HT1080 (cell line): ENCODE measurements around the gene DSTYK. TPM values are rescaled to one million over a fixed set of nuclear protein-coding genes. Genes with fewer than 3 reads are reported as not detected.
"Not testable (repeated sequence)": the region's sequence is repeated elsewhere in the genome, so short reads cannot be mapped to it uniquely, and the experiment has no call there.

ENCODE experiments used
- DNase-seq: peaks from one replicate; pipeline ENCODE4 v3.0.0-alpha.2; 2015; ENCODE audit warnings: low read depth
- total RNA-seq: library from RNA; depleted of rRNA; stranded (reverse); fragments of >200 nt; shearing (Covaris generic); gene quantifications from 2 replicates; pipeline ENCODE4 v1.2.3, GENCODE V29; 2014

DSTYK gene
- total RNA-seq, 1 experiment from 2014 or later, result 5.1 TPM

GRCh38 chr1:205172729-205173366 lies 38.7 kb downstream of the DSTYK start:
- peak; percentile 96 for DNase-seq

DNA sequence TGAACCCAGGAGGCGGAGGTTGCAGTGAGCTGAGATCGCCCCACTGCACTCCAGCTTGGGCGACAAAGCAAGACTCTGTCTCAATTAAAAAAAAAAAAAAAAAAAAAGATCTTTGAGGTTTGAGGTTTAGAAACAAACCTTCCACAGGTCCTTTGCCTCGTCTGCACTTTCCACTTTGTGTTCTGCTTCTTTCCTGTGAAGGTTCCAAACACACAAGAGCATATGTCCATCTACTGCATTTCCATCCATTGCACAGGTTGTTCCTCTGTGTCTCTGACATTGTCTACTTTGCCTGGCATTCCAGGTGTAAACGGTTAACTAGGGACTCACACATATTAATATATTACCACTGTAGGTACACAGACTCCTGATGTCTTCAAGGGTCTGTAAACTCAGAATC lies 40.1 kb downstream of the DSTYK start:
- DNase-seq, result no peak

DNA sequence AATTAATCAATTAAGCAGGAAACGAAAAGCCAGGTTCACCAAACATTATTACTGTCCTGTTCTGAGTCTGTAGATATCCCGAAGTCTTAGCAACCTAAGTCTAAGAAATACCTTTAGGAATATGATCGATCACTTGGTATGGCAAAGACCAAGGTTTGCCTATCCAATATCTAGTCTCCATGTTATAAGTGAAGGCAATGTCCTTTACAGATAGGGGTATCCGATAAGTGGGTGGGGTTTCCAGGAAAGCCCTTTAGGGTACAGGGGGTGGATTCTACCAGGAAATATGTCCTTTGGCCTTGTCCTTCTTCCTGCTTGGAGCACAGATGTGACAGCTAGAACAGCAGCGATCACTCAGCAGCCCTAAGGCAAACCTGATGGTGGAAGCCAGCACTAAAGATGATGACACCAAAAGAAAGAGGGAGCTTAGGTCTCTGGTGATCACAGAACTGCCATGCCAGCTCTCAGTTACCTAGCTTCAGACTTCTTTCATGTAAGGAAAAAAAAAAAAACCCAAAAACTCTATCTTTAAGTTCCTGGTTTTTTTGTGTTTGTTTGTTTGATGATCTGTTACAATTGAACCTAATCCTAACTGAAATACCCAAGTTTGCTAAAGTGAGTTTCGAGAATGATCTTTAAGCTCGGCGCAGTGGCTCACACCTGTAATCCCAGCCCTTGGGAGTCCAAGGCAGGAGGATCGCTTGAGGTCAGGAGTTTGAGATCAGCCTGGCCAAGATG lies 40.8 kb downstream of the DSTYK start:
- no peak for DNase-seq

DNA sequence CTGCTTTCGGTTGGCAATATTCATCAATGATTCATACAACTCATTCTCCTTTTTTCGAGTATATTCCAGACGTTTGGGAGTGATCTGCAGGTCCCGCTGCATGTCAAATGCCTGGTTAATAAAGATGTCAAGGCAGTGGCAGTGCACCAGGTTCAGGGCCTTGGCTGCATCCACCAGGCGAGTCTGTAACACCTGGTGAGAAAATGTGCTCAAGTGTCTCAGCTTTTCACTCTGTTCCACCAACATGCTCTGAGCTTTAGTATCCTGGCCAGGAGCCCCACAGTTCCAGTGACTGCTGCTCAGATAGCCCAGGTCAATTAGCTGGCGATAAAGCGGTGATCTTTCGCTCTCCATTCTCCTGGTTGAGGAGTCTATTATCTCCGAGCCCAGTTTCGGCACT lies 42.3 kb downstream of the DSTYK start:
- no peak for DNase-seq

- DNase-seq, result no peak
Measured at GRCh38 chr1:205168291-205168690, 43.2 kb downstream of the DSTYK start.

DNA sequence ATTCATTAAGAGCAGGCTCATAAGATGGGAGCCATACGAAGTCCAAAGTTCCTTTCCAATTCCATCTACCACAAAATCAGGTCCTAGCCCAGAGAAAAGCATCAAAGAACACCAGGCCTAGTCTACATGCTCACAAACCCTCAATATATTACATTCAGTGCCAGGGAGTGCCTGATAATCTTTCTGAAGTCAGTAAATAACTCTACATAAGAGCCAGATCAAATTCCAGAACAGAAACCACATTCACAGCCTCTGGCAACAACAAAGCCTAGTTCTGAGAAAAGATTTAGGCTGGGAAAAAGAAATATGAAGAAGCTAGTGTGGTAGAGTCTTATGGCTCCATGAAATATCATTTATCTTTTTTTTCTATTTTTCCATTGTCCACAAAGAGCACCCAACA lies 49.2 kb downstream of the DSTYK start:
- no peak for DNase-seq

DNA sequence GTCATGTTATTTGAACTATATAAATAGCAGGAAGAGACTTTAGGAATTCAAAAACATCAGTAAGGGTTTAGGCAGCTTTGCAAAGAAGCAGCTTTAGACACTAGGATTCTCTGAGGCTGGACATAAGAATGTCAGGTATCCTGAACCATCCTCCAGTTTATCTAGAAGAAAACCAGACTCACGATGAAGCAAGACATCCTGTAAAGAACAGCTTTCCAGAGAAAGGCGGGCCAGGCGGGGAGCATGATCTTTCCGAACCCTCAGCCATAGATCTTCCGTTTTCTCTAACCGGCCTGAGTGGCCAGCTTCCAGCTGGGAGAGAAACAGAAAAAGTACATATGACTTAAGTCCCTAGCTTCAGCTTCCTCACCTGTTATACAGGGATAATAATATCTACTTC lies 50.4 kb downstream of the DSTYK start:
- no peak for DNase-seq

DNA sequence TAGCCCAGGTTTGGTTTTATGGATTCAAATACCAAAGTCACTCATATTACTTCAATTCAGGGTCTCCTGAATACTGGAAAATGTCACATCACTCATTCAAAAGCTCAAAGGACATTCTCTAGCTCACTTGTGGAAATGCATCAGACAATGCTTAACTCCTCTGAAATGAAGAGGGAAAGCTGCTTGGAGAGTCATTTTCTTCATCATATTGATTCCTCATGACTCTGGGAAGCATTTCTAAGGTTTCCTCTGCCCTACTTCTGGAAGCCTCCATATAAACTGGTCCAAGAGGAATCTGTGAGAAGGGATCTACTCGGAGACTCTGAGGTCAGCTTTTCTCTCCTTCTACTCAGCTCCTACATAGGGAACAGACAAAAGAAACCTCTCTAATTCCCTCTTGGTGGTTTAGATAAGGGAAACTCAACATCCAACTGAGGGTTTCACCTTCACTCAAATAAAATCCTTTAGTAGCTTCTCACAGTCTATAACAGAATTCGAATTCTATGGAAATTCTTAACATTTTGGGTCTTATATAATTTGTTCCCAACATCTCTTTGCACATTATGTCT lies 53.4 kb downstream of the DSTYK start:
- no peak for DNase-seq

- DNase-seq, result not testable (repeated sequence)
Measured at GRCh38 chr1:205155665-205156377, 55.7 kb downstream of the DSTYK start.

- DNase-seq, result no peak
Measured at GRCh38 chr1:205152505-205152904, 59.0 kb downstream of the DSTYK start.

GRCh38 chr1:205150651-205151428 lies 60.7 kb downstream of the DSTYK start:
- DNase-seq, result no peak

DNA sequence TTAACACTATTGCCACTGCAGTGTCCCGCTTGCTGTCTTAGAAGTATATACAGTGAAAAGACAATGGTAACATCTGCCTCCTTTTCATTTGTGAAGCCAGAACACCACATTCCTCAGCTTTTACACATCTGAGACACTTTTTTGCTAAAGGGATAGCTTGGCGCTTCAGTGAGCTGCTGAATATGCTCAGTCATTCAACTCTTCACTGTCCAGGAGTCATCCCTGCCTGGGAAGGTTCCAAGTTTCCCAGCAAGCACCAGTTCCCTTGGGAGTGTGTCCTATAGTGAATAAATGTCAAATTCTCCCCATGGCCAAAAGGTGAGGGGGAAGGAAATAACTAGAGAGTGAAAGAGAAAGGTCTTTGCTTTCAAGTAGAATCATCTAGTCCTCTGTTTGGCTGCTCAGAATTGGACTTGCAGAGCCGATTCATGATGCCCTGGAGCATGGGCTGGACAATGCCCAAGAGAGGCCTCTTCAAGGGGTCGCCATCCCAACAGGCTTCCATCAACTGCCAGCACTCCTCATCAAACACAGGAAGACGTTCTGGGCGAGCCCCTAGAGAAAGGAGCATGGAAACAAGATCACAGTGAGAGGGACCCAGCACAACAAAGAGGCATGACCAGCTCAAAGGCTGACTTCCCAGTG lies 64.2 kb downstream of the DSTYK start:
- DNase-seq, result peak; percentile 29

DNA sequence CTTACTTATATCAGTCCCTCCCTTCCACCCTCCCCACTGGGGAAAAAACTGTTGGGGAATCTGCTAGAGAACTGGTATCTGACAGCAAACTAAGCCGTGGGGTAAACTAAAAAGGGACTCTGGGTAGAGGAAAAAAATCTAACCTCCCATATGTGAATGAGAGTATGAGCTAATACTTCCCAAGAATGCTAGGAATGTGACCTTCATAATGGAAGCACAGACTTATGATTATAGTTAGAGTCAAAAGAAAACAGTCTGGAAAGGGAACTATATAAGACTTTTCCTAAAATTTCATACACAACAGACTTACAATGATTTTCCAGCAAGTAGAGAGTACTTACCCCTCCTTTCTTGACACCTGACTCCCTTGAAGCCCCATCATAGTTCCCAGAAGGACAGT lies 66.8 kb downstream of the DSTYK start:
- DNase-seq, result peak; percentile 40

DNA sequence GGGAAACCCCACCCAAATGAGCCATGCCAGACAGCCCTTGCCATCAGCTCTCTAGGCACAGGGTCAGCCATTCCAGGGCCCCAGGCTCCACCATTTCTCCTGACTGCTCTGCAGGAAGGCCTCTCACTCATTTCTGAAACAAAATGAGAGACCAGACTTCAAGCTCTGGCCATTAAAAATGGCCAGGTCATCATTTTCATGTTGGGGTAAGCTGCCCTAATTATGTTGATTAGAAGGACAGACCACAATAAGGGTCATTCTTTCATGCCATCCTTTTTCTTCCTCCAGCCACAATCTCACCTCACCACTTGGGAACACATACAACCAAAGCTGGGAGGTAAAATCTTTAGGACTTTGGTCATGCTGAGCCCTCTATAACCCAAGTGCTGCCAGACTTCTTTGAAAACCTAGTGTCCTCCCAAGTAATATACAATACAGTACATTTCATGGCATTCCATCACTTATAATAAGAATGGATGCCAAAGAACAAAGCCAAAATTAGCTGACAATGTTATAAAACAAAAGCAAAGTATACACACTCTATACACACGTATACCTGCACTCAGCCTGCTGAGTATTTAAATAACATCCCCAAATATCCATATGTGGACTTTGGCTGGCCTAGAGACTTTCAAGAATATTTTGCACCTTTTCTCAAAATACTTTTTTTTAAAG lies 67.3 kb downstream of the DSTYK start:
- DNase-seq, result no peak

DNA sequence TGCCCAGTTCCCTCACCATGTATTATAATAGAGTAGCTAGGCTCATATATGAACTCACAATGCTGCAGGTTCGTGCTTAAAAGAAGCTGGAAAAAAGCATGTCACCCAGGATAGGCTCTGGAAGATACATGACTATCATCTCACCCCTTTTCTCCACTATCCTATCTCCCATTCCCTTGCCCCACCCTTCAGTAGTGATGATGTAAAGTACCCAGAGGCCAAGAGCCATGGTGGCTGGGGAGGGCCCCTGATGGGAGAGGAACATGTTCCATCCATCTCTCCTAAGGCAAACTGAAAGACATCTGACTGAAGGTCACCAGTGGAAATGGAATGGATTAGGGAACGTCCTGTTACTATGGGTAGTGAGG lies 69.4 kb downstream of the DSTYK start:
- no peak for DNase-seq

GRCh38 chr1:205141236-205142101 lies 70.0 kb downstream of the DSTYK start:
- DNase-seq, result peak; percentile 78

DNA sequence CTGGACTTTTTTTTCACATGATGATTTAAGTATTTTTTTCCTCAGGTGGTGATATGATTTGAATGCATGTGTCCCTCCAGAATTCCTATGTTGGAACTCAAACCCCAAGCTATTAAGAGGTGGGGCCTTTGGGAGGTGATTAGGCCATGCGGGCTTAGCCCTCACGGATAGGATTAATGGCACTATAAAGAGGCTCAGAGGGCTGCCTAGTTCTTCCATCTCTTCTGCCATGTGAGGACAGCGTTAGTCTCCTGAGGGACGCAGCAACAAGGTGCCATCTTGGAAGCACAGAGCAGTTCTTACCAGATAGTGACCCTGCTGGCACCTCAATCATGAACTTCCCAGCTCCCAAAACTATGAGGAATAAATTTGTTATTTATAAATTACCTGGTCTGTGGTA lies 71.4 kb downstream of the DSTYK start:
- DNase-seq, result no peak

GRCh38 chr1:205137901-205138300 lies 73.6 kb downstream of the DSTYK start:
- DNase-seq, result no peak

GRCh38 chr1:205133287-205133686 lies 78.2 kb downstream of the DSTYK start:
- DNase-seq, result no peak
